Type B pancreatic cell (in vitro differentiated cells): Measurements from ENCODE around the gene ASB5. TPM values are rescaled to one million over a fixed set of nuclear protein-coding genes. Genes with fewer than 3 reads are reported as not detected.
A peak's percentile ranks its signal among the peaks of the same experiment; 100 is the strongest.

Experiments
- DNase-seq: peaks from one replicate; pipeline ENCODE4 v3.0.0; 2021; ENCODE audit warnings: mixed read lengths; ENCODE audit not compliant: unreplicated experiment; ENCODE audit errors: extremely low spot score
- H3K27ac Mint-ChIP-seq: 2 replicates; pipeline ENCODE4 v1.8.0; 2021; ENCODE audit warnings: mild to moderate bottlenecking, mixed read lengths
- H3K27me3 Mint-ChIP-seq: 2 replicates; pipeline ENCODE4 v1.8.0; 2021; ENCODE audit warnings: mixed read lengths
- H3K36me3 Mint-ChIP-seq: 2 replicates; pipeline ENCODE4 v1.8.0; 2021; ENCODE audit warnings: mixed read lengths
- H3K4me1 Mint-ChIP-seq: one replicate; pipeline ENCODE4 v1.8.0; 2021; ENCODE audit warnings: mixed read lengths; ENCODE audit not compliant: unreplicated experiment
- H3K4me3 Mint-ChIP-seq: 2 replicates; pipeline ENCODE4 v1.8.0; 2021; ENCODE audit warnings: mild to moderate bottlenecking, mixed read lengths
- H3K9me3 Mint-ChIP-seq: 2 replicates; pipeline ENCODE4 v1.8.0; 2021; ENCODE audit warnings: mixed read lengths
- CTCF ChIP-seq: fragments of 200-600 bp; sonication (generic); conservative IDR thresholded peaks from 2 replicates; pipeline ENCODE4 v1.5.0; 2021; ENCODE audit warnings: antibody characterized with exemption, mild to moderate bottlenecking
- total RNA-seq: library from RNA; stranded (reverse); gene quantifications from 2 replicates; pipeline ENCODE4 v1.2.1, GENCODE V29; 2021; ENCODE audit warnings: low replicate concordance

Gene ASB5
- total RNA-seq, 1 donor from 2014 or later = not detected

DNA sequence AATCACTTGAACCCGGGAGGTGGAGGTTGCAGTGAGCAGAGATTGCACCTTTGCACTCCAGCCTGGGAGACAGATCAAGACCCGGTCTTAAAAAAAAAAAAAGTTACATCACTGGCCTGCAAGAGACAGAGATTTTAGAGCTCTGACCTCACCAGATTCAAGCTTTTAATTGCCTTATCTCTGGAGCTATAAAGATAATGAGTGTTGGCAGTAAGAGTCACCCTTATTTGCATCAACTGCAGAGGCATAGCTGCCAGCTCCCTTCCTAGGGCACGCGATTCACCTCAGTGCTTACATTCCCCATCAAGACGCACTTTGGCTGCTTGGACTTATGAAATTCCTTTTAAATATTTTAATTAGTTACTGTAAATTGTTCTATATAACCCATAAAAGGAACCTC is 61.2 kb downstream of the ASB5 start:
- Mint-ChIP-seq H3K4me1 (peaks cover 8% of the 10 kb centered on the region), H3K27me3 (peaks cover 7% of the 10 kb centered on the region), H3K4me3 (no peak overlapping the region), H3K9me3 (peaks cover 9% of the 10 kb centered on the region), H3K27ac (no peak overlapping the region), H3K36me3 (no peaks in the 10 kb centered on the region)
- no peak for DNase-seq
- TF ChIP-seq CTCF = no peak

DNA sequence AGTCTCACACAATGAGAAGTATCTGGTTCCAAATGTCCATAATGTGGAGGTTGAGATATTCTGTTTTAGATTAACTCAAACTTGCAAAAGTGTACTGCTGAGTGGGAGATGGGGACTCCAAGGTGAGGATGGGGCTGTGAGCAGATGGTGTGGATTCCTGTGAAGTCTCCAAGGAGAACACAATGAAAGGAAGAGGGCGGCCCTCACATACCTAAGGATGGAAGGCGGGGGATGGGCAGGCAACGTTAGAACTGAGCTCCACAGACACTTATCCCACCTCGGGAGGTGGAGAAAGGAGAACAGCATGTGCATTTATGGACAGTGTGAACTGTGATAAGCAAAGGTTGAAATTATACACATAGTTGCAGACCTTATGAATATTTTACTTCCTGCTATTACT is 63.7 kb downstream of the ASB5 start:
- H3K9me3 Mint-ChIP-seq = peaks cover 4% of the 10 kb centered on the region
- no peaks in the 10 kb centered on the region for H3K36me3 Mint-ChIP-seq
- H3K27ac Mint-ChIP-seq = no peak overlapping the region
- no peak overlapping the region for H3K4me3 Mint-ChIP-seq
- no peak for DNase-seq
- H3K4me1 Mint-ChIP-seq = peaks cover 8% of the 10 kb centered on the region
- H3K27me3 Mint-ChIP-seq = peaks cover 7% of the 10 kb centered on the region
- no peak for TF ChIP-seq CTCF

DNA sequence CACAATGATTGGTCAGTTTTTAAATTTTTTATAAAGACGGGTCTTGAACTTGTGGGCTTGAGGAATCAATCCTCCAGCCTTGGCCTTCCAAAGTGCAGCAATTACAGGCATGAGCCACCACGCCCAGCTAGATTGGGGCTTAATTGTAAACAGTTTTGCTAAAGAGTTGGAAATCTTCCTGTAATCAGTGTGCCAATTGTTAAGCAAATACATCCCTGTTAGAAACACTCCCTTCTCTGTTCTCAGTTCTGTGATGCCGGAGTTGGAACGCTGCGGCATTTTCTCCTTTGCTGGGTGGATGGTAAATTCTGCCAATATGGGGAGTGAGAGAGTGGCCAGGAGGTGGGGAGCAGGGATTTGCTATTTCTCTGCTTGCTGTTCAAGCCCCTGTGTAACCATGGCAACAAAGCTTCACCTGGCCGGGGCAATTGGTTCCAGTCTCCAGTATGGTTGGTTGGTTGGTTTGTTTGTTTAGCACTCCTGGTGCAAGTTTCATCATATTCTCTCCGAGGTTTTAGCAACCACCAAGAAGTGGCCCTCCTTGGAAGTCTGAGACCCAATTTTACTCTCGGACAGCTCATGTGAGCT is 70.6 kb downstream of the ASB5 start:
- no peak for TF ChIP-seq CTCF
- Mint-ChIP-seq H3K27ac (no peak overlapping the region), H3K36me3 (no peaks in the 10 kb centered on the region), H3K4me1 (peaks cover 9% of the 10 kb centered on the region), H3K9me3 (peaks cover 5% of the 10 kb centered on the region), H3K4me3 (no peak overlapping the region), H3K27me3 (no peaks in the 10 kb centered on the region)
- no peak for DNase-seq

DNA sequence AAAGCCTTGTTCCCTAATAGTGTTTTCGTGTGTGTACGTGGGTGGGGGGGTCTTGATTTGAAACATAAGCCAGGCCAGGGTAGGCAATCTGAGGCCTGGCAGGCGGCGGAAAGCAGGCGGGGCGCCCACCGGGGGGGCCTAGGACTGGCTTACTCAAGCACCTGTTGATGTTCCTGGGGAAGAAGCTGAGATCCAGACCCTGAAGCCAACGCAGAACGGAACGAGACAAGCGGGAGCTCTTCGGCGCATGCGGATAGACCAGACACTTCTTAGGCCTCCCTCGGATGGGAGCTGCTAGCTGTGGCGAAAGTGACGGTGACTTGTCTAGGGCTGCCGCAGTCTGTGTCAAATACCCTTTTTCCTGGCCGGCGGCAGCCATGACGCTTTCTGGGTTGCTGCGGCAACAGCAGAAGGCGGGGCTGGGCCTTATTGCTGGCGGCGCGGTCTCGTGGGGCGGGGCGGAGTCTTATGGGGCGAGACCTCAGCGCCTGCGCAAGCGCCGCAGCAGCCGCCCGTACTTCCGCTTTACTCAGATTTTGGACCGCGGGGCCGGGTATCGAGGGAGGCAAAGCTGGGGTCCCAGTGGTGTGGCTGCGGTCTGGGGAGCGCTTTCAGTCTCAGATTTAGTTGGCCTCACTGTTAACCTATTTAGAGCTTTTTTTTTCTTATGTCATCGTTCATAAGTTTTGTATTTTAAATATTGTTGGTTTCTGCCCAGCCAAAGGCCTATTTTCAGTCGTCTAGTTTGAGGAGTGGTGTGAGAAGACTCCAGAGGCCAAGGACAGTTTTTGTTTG is 73.6 kb downstream of the ASB5 start, which contains the start of gene SPATA4:
SPATA4 (minus strand) TSS at position 402 of the 795 bp plus-strand sequence; CDS start at position 379, 23 bp downstream.
- Mint-ChIP-seq H3K9me3 (peaks cover 5% of the 10 kb centered on the region), H3K4me3 (peak within 1 kb of the TSS; percentile 92), H3K4me1 (peaks cover 9% of the 10 kb centered on the region), H3K36me3 (no peaks in the 10 kb centered on the region), H3K27ac (peak within 1 kb of the TSS; percentile 94), H3K27me3 (peaks cover 3% of the 10 kb centered on the region)
- peak; percentile 94 for DNase-seq
- no peak for TF ChIP-seq CTCF

DNA sequence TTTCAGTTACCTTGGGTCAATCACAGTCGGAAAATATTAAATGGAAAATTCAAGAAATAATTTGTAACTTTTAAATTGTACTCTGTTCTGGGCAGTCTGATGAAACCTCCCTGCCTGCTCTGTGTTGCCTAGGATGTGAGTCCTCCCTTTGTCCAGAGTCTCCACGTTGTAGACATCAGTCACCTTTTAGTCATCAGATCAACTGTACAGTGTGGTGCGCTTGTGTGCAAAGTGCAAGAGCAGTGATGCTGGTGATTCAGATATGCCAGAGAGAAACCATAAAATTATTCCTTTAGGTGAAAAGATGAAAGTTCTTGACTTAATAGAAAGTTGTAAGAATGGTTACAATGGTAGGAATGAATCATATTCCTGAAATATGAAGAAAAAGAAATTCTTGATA is 75.1 kb downstream of the ASB5 start:
- Mint-ChIP-seq H3K4me1 (peaks cover 9% of the 10 kb centered on the region), H3K27ac (no peak overlapping the region), H3K36me3 (no peaks in the 10 kb centered on the region), H3K27me3 (peaks cover 3% of the 10 kb centered on the region), H3K9me3 (peaks cover 5% of the 10 kb centered on the region), H3K4me3 (peak overlapping the region; percentile 58)
- no peak for TF ChIP-seq CTCF
- DNase-seq = no peak
